Measurements from ENCODE around the gene CT47C1.
"Not testable (repeated sequence)": the region's sequence is repeated elsewhere in the genome, so short reads cannot be mapped to it uniquely, and the experiment has no call there.

DNA sequence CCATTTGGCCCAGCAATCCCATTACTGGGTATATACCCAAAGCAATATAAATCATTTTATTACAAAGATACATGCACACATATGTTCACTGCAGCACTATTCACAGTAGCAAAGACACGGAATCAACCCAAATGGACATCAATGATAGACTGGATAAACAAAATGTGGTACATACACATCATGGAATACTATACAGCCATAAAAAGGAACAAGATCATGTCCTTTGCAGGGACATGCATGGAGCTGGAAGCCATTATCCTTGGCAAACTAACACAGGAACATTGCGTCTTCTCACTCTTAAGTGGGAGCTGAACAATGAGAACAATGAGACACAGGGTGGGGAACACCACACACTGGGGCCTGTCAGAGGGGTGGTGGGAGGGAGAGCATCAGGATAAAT lies 46.4 kb upstream of the CT47C1 start:
- TF ChIP-seq, protein P1, sequence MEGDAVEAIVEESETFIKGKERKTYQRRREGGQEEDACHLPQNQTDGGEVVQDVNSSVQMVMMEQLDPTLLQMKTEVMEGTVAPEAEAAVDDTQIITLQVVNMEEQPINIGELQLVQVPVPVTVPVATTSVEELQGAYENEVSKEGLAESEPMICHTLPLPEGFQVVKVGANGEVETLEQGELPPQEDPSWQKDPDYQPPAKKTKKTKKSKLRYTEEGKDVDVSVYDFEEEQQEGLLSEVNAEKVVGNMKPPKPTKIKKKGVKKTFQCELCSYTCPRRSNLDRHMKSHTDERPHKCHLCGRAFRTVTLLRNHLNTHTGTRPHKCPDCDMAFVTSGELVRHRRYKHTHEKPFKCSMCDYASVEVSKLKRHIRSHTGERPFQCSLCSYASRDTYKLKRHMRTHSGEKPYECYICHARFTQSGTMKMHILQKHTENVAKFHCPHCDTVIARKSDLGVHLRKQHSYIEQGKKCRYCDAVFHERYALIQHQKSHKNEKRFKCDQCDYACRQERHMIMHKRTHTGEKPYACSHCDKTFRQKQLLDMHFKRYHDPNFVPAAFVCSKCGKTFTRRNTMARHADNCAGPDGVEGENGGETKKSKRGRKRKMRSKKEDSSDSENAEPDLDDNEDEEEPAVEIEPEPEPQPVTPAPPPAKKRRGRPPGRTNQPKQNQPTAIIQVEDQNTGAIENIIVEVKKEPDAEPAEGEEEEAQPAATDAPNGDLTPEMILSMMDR (IDR thresholded peaks at IDR 0.05; ENCODE audit: insufficient read depth, low read length) = not testable (repeated sequence)
- TF ChIP-seq GABPA (IDR thresholded peaks at IDR 0.05; ENCODE audit: low read depth); POLR2AphosphoS5 (IDR thresholded peaks at IDR 0.05; ENCODE audit: low read depth); SPI1 (IDR thresholded peaks at IDR 0.05; ENCODE audit: borderline replicate concordance, low read depth): not testable (repeated sequence)
- TF ChIP-seq, protein P2, sequence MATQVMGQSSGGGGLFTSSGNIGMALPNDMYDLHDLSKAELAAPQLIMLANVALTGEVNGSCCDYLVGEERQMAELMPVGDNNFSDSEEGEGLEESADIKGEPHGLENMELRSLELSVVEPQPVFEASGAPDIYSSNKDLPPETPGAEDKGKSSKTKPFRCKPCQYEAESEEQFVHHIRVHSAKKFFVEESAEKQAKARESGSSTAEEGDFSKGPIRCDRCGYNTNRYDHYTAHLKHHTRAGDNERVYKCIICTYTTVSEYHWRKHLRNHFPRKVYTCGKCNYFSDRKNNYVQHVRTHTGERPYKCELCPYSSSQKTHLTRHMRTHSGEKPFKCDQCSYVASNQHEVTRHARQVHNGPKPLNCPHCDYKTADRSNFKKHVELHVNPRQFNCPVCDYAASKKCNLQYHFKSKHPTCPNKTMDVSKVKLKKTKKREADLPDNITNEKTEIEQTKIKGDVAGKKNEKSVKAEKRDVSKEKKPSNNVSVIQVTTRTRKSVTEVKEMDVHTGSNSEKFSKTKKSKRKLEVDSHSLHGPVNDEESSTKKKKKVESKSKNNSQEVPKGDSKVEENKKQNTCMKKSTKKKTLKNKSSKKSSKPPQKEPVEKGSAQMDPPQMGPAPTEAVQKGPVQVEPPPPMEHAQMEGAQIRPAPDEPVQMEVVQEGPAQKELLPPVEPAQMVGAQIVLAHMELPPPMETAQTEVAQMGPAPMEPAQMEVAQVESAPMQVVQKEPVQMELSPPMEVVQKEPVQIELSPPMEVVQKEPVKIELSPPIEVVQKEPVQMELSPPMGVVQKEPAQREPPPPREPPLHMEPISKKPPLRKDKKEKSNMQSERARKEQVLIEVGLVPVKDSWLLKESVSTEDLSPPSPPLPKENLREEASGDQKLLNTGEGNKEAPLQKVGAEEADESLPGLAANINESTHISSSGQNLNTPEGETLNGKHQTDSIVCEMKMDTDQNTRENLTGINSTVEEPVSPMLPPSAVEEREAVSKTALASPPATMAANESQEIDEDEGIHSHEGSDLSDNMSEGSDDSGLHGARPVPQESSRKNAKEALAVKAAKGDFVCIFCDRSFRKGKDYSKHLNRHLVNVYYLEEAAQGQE (IDR thresholded peaks at IDR 0.05; ENCODE audit: insufficient replicate concordance, low read depth) = not testable (repeated sequence)

All from HL-60 (cell line).